Tibial nerve (tissue), 4 donors: Measurements from ENCODE around the gene KANTR.

Experiments used
- EP300 ChIP-seq, 2 donors: sonication (generic); formaldehyde crosslinking; IDR thresholded peaks; one replicate each; pipeline ENCODE4 v1.6.1; 2017; ENCODE audit warnings: antibody characterized with exemption in 2 of 2, mild to moderate bottlenecking in 1 of 2
- TF ChIP-seq, protein P1 (sequence below), 5 experiments: fragments of 200-600 bp in 3 of 5; fragments of 450-650 bp in 2 of 5; sonication (generic) in 3 of 5; IDR thresholded peaks; one replicate each; pipeline ENCODE4 v1.5.1; 2016 to 2019; ENCODE audit warnings: antibody characterized with exemption in 5 of 5, mild to moderate bottlenecking in 3 of 5, moderate library complexity in 2 of 5

- TF ChIP-seq, protein P1, sequence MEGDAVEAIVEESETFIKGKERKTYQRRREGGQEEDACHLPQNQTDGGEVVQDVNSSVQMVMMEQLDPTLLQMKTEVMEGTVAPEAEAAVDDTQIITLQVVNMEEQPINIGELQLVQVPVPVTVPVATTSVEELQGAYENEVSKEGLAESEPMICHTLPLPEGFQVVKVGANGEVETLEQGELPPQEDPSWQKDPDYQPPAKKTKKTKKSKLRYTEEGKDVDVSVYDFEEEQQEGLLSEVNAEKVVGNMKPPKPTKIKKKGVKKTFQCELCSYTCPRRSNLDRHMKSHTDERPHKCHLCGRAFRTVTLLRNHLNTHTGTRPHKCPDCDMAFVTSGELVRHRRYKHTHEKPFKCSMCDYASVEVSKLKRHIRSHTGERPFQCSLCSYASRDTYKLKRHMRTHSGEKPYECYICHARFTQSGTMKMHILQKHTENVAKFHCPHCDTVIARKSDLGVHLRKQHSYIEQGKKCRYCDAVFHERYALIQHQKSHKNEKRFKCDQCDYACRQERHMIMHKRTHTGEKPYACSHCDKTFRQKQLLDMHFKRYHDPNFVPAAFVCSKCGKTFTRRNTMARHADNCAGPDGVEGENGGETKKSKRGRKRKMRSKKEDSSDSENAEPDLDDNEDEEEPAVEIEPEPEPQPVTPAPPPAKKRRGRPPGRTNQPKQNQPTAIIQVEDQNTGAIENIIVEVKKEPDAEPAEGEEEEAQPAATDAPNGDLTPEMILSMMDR (IDR thresholded peaks at IDR 0.05) = no peak
- peak; percentile 30 to 84 for TF ChIP-seq EP300 (IDR thresholded peaks at IDR 0.05)
Observed at GRCh38 chrX:53093748-53094581, at the start of gene KANTR.
